ENCODE measurements around the gene SH3GL2. TPM values are rescaled to one million over a fixed set of nuclear protein-coding genes. Genes with fewer than 3 reads are reported as not detected.

The SH3GL2 gene
- polyA plus RNA-seq, 3 donors: 0.58 to 1.1 (median 1.0) TPM

DNA sequence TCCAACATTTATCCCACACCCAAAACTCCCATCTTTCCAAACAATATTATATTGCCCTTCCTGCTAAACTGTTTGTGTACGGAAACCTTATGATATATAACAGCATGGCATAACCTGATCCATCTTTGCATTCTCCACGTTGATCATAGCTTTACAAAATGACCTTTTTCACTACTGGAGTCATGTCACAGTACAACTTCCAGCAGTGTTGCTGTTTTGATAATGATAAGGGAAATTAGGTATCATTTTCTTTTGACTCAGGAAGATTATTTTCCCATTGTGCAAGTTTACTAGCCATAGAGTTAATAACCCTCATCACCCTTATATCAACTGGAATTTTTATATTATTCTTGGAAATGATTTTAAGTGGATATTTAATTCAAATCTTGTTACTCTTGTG, 57.5 kb downstream of the SH3GL2 start:
- 49 to 63% (median 49%) methylated on average over 2 of the region's 2 CpGs for WGBS, 3 donors
- H3K27ac ChIP-seq (ENCODE audit: low read depth, low read length): no peak overlapping the region

DNA sequence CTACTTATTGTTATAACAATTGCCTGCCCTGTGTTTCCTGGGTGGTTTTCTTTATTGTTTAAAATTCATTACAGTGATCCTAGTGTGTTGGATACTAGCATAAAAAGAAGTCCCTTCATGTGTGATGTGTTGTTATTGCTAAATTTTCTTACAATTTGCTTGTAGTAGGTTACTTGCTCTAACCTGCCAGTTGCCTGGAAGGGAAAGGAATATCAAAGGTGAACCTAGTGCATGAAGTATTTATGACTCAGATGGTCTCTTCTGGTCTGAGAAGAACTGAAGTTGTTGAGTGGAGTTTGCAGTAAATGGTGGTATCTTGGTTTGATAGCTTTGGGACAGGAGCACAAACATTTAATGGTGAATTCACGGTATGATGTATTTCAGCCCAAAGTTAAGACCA, 58.0 kb downstream of the SH3GL2 start:
- 83 to 90% (median 87%) methylated on average over 1 of the region's 1 CpG for WGBS, 3 donors
- no peak overlapping the region for H3K27ac ChIP-seq (ENCODE audit: low read depth, low read length)

DNA sequence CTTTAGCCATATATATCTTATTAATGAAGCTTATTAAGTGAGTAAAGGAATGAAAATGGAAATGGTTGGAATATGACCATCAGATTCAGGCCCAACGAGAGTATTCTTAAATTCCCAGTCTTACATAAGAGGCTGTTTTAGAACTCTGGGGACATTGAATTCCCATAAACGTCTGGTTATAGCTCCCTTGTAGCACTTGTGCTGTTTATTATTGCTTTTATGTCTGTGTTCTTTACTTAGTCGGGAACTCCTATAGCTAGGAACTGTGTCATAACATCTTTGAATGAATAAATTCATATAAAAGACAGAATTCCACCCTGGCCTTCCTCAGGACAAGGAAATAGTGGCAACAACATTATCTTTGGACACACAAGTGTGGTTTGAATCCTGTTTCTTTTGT, 58.4 kb downstream of the SH3GL2 start:
- 52 to 73% (median 58%) methylated on average over 3 of the region's 3 CpGs for WGBS, 3 donors
- H3K27ac ChIP-seq (ENCODE audit: low read depth, low read length): no peak overlapping the region

DNA sequence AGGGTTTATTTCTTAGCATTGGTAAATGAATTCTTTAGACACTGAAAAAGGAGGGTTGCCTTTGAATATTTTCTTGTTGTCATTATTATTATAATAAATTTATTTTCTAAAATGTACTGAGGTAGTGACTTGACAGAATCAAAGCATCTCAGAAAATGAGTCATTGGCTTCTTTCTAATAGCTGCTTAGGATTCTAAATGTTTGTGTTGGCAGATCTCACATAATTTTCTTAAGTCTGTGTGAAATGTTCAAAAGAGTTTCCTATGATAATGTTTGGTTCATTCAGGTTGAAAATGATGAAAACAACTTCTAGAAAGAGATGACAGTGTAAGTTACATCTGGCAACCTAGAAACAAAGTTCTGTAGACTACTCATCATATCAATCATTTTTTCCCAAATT, 69.7 kb downstream of the SH3GL2 start:
- H3K27ac ChIP-seq (ENCODE audit: low read depth, low read length): no peak overlapping the region

DNA sequence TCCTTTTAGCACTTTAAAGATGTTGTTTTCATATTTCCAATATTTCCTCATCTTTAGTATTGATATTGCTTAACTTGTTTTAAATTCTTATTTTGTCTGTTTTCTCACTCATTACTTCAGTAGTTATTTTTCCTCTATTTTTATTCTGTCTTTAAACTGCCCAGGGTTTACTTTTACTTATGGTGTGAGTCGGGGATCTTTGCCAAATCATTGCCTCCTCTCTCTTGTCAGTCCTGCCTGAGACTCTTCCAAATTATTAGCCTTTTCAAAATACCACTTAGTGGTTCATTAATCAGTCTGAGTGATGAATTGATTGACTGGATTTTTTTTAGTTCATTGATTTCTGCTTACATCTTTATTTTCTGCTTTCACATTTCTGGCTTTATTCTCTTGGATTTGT, 72.9 kb downstream of the SH3GL2 start:
- 46 to 70% (median 53%) methylated on average over 1 of the region's 1 CpG for WGBS, 3 donors
- no peak overlapping the region for H3K27ac ChIP-seq (ENCODE audit: low read depth, low read length)

DNA sequence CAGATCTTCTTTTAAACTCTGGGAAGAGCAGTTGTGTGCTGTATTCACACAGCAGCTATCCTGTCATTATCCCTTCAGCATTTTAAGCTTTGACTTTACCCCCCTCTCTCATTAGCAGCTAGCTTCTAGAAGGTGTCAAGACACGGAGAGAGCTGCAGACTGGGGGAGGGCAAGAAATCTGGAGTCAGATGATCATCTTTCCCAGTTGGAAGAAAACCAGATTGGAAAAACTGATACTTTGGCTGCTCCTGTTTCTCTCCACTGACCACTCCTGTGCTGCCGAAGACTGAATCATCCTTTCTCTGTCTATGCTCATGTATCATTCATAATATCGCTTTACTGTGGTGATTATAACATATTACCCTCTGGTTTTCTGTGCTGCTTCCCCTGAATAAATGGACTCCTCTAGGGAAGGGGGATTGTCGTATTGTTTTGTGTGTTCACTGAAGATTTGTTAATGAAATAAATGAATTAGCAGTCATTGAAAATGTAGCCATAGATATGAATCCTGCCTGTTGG, 75.1 kb downstream of the SH3GL2 start:
- 57 to 71% (median 61%) methylated on average over 4 of the region's 4 CpGs for WGBS, 3 donors
- H3K27ac ChIP-seq (ENCODE audit: low read depth, low read length): no peak overlapping the region

DNA sequence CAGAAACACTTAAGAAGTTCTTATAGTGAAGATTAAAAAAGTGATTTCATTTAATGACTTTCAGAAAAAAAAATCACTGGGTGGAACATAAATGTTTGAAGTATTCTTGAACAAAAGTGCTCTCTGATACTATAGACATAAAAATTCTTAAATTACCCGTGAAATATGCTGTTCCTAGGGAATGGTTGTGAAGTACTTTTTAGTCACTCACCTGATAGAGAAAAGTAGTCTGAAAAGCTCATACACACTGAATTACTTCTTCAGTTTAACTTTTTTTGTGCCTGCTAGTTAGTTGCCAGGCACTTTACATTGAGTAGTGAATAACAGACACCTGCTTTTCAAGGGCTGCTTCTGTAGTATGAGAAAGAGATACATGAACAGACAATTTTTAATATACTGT, 78.0 kb downstream of the SH3GL2 start:
- WGBS, 3 donors: 65 to 76% (median 71%) methylated on average over 1 of the region's 1 CpG
- H3K27ac ChIP-seq (ENCODE audit: low read depth, low read length): no peak overlapping the region

DNA sequence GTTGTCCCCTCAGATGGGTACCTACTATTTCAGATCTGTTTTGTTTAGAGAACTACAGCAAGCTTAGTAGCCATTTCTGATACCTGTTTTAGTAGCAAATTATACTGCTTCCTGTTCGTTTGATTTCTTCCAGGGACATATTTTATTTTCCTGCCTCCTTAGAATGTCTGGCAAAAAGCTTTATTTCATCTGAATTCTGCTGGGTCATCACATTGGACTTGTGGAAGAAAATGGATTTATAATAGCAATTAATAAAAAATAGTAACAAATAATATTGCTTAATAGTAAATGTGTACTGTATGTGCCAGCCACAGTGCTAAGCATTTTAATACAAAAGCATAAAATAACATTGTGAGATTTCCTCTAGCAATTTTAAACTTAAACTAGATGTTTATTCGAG, 79.4 kb downstream of the SH3GL2 start:
- WGBS, 3 donors: 49 to 59% (median 58%) methylated on average over 2 of the region's 2 CpGs
- H3K27ac ChIP-seq (ENCODE audit: low read depth, low read length): no peak overlapping the region

DNA sequence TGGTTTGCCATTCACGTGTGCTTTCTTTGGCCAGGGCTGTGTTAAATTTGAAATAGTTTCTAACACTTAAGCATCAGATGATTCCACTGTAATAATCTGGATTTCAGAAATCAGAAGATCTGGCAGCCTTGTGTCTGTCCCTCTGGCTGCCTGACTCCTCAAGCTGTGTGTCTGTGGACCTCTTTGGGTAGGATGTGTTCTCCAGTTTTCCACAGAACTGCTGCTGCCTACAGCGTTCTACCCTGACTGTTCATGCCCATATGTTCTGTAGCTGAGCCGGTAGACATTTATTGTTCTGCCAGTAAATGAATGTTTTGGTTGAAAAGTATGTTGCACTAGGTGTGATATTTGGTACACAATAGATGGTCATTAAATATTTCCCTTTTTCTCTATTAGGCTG, 81.3 kb downstream of the SH3GL2 start:
- H3K27ac ChIP-seq (ENCODE audit: low read depth, low read length): no peak overlapping the region
- WGBS, 3 donors: 83 to 86% (median 86%) methylated on average over 3 of the region's 3 CpGs

DNA sequence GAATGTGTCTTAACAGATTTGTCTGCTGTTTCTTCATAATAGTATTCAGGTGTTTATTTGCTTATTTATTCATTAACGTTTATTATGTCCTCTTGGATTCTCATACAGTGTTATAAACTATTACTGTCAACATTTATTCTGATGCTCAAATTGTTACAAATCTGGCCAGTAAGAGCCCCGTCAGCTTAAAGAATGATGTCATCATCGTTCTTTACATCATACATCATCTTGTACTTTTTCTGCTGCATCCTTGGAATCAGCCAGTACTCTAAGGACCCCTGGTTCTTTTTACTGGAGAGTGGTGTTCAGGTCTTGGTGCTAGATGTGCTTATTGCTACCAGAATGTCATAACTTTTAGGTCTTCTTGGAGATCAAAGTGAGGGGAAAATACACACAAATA, 86.6 kb downstream of the SH3GL2 start:
- 73 to 86% (median 75%) methylated on average over 3 of the region's 3 CpGs for WGBS, 3 donors
- H3K27ac ChIP-seq (ENCODE audit: low read depth, low read length): no peak overlapping the region

DNA sequence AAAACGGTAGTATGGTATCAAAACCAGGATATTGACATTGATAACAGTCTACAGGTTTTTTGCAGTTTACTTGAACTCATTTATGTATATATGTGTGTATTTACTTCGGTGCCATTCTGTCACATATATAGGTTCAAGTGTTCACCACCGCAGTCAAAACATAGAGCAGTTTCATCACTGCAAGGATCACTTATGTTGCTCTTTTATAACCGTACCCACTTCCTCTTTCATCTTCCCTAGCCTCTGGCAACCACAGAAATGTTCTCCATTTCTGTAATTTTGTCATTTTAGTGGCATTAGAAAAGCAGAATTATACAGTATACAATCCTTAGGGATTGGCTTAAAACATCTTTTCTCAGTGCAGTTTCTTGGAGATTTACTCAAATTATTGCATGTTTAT, 90.3 kb downstream of the SH3GL2 start:
- no peak overlapping the region for H3K27ac ChIP-seq (ENCODE audit: low read depth, low read length)
- WGBS, 3 donors: 47 to 67% (median 57%) methylated on average over 4 of the region's 4 CpGs

DNA sequence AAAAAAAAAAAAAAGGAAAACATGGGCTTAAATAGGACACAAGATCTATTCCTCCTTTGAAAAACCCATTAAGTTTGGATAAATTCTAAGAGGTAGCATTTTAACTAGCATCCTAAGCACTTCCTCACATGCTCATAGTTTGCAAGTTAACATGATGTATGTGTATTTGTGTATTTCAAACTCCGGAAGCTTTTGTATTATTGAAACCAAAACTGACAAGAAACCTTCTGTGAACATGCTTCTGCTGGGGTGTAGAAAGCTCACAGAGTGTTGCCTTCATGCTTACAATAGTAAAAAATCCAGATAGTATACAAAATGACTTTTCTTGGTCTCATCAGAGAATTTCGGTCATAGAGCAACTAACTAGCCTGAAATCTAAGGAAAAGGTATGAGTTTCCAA, 103.8 kb downstream of the SH3GL2 start:
- WGBS, 3 donors: 57 to 85% (median 82%) methylated on average over 2 of the region's 2 CpGs
- H3K27ac ChIP-seq (ENCODE audit: low read depth, low read length): no peak overlapping the region

DNA sequence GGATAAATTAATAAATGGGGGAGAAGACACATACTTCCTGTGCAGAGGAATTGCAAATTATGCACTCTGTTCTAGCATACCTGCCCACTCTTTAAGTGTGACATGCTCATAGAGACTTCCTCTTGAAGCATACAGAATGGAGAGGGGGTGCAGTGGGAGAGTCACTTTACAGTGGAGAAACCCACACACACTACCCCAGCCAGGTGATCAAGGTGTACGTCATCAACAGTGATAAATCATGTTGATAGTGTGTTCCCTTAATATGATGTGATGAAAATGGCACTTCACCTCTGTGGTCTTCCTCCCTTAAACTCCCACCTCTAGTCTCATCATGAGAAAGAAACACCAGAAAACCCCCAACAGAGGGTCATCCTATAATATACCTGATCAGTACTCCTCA, 110.0 kb downstream of the SH3GL2 start:
- 53 to 87% (median 79%) methylated on average over 1 of the region's 1 CpG for WGBS, 3 donors

DNA sequence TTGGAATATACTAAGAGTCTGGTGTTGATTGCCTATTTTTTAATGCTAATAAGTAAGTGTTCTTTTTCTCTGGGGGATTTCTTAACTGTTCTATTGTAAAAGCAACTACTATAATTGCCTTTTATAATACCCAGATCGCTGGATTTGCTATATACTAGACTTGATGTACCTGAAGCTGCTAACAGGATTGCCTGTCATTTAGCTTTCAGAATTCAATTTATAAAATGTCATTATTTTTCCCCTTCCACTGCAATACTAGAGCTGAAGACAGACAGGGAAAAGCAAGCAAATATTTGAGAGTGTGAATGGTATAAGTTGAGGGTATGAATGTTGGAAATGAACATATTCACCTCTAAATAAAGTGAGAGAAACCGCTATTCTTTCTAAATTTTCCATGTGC, 115.5 kb downstream of the SH3GL2 start:
- 76 to 87% (median 86%) methylated on average over 2 of the region's 2 CpGs for WGBS, 3 donors
- H3K27ac ChIP-seq (ENCODE audit: low read depth, low read length): no peak overlapping the region

More for the DNA sequence above, 110.0 kb downstream of the SH3GL2 start:
- no peak overlapping the region for H3K27ac ChIP-seq (ENCODE audit: low read depth, low read length)

DNA sequence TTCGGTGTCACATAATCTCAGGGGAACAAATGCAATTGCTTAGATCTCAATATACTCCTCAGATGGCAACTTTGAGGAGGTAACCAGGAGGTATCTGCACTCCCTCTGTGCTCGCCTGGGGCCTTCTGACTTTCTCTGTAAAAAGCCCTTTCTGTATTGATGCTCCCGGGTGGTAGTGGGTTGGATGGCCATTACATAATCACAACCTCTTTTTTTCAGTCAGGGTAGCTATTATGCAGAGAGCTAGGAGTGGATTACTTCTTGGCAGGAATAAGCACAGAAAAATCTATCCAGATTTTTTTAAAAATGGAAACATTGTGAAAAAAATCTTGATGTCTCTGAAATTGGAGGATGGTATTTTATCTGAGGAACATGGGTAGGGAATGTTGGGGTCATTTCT, 116.6 kb downstream of the SH3GL2 start:
- no peak overlapping the region for H3K27ac ChIP-seq (ENCODE audit: low read depth, low read length)
- 52 to 70% (median 62%) methylated on average over 3 of the region's 3 CpGs for WGBS, 3 donors

DNA sequence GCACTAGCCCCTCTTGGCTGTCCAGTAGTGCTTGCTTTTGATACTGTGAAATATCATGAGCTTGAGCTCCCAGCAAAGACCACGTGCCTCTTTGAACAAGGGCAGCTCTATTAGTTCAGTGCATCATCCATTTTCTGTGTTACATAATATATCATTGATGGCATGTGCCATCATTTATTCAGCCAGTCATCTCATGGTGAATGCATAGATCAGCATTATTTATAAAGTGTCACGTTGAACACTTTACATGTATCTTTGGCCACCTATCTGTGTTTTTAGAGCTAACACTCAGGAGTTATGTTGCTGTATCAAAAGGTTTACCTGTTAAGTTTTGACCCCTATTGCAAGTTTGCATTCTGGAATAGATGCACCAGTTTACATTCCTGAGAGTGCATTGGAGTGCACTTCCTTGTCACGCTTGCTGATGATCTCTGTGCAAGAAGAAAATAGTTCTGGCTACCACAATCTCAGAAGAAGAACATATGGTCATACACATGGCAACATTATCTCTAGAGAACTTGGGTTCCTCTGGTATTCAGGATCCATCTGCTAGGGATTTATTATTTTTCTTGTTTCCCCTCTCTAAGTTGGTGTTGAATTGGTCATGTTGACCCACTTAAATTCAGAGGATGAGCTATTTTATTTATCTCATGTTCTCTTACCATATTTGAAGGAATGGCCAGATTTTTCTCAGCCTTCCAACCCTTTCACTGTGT, 120.9 kb downstream of the SH3GL2 start:
- 67 to 78% (median 78%) methylated on average over 3 of the region's 3 CpGs for WGBS, 3 donors
- H3K27ac ChIP-seq (ENCODE audit: low read depth, low read length): no peak overlapping the region

DNA sequence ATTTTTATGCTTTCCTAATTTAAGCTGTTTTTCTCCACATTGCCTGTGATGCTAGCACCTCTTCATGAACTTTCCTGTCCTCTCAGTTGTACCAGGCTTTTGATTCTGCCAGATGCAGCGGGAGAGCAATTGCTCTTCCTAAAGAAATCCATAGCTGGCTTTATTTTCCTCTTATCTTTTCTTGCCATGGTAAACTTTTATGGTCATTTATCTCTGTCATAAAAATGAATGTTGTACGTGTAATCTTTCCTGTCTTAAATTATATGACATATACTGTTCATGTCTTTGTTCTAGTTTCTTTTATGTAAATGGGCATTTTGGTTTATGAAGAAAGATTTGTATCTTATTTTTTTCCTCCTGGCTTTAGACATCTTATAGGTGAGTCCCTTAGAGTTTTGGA, 127.5 kb downstream of the SH3GL2 start:
- H3K27ac ChIP-seq (ENCODE audit: low read depth, low read length): no peak overlapping the region
- 46 to 69% (median 66%) methylated on average over 2 of the region's 2 CpGs for WGBS, 3 donors

DNA sequence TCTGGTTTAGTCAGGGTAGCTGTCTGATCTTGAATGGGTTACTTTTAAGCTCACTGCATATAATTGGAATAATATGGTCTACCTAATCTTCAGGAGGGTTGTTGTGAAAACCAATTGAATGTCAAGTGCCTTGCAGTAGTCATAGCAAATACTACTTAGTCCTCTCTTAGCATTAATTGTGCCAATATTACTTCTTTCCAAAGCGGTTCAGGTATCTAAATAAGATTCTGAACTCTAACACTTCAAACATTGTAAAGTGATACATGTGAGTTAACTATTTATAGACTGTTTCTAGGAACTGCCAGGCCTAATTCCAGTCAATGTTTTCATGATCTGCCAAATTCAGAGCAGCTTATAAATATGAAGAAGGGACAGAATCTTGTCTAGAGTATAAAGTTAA, 140.2 kb downstream of the SH3GL2 start:
- 38 to 73% (median 70%) methylated on average over 1 of the region's 1 CpG for WGBS, 3 donors
- H3K27ac ChIP-seq (ENCODE audit: low read depth, low read length): no peak overlapping the region

DNA sequence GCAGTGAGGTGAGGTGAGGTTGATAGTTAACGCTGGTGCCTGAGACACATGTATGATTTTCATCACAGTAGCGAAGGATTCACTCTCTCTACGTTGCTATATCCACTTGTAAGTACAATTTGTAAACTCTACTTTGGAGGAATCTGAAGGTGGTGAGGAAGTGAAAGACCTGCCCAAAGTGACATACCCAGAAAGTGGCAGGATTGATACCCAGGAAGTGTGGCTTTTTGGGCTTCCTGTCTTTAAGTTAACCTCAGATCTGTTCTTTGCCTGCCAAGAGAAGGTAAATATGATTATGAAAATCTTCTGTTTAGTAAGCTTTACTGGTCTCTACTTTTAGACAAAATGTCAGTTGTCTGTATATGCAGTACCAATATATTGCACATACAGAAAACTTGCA, 143.1 kb downstream of the SH3GL2 start:
- no peak overlapping the region for H3K27ac ChIP-seq (ENCODE audit: low read depth, low read length)
- WGBS, 3 donors: 74 to 80% (median 79%) methylated on average over 3 of the region's 3 CpGs

DNA sequence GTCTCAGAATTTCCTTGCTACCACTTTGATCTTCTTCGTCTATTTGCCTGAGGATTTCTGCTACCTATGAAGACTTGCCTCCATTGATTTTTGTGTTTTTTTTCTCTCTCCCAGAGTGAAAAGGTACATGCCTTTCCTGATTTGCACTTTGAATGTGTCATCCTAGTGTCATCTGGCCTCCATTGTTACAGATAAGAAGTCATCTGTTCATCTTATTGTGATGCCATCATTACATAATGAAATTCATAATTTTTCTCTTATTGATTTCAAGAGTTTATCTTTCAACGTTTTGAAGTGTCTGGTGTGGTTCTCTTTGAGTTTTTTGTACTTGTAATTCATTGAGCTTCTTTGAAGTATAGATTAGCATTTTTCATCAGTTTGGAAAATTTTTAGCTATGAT, 144.8 kb downstream of the SH3GL2 start:
- H3K27ac ChIP-seq (ENCODE audit: low read depth, low read length): no peak overlapping the region
- 42 to 67% (median 64%) methylated on average over 2 of the region's 2 CpGs for WGBS, 3 donors

Measured in adipose tissue (tissue), 3 donors.